ENCODE data around the gene FAM53B. TPM values are rescaled to one million over a fixed set of nuclear protein-coding genes. Genes with fewer than 3 reads are reported as not detected.
A peak's percentile ranks its signal among the peaks of the same experiment; 100 is the strongest.

Gene FAM53B
- total RNA-seq, 4 donors from 2014 or later, result 25.2 to 43.3 (median 34.7) TPM

DNA sequence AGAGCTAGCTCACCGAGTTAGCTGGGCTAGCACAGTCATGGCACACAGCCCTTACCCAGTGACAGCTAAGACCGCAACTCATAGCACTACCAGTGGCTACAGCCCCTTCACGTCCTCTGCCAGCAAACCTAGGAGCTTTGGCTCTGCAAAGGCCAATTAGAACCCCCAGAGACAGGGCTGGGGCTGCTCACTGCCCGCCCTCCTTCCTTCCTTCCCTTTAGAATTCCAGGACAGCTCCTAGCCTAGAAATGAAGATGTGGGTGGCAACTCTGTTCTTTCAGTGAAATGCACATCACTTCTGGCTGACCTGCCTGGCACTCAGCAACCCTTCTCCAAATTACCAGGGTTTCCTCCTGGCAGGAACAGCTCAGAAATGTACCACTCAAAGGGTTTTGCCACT, 99.9 kb downstream of the FAM53B start:
- H3K27ac ChIP-seq (replicated peaks in 1 of 4), result no peak overlapping the region
- no peaks in the 10 kb centered on the region for H3K27me3 ChIP-seq
- H3K4me1 ChIP-seq, result peaks cover 86 to 100% (median 94%) of the 10 kb centered on the region in 4 donors
- TF ChIP-seq POLR2A (IDR thresholded peaks at IDR 0.05; ENCODE audit: low read depth) (no peak), EP300 (IDR thresholded peaks at IDR 0.05) (no peak), POLR2AphosphoS5 (IDR thresholded peaks at IDR 0.05) (no peak)
- TF ChIP-seq, protein P1, sequence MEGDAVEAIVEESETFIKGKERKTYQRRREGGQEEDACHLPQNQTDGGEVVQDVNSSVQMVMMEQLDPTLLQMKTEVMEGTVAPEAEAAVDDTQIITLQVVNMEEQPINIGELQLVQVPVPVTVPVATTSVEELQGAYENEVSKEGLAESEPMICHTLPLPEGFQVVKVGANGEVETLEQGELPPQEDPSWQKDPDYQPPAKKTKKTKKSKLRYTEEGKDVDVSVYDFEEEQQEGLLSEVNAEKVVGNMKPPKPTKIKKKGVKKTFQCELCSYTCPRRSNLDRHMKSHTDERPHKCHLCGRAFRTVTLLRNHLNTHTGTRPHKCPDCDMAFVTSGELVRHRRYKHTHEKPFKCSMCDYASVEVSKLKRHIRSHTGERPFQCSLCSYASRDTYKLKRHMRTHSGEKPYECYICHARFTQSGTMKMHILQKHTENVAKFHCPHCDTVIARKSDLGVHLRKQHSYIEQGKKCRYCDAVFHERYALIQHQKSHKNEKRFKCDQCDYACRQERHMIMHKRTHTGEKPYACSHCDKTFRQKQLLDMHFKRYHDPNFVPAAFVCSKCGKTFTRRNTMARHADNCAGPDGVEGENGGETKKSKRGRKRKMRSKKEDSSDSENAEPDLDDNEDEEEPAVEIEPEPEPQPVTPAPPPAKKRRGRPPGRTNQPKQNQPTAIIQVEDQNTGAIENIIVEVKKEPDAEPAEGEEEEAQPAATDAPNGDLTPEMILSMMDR (IDR thresholded peaks at IDR 0.05), result no peak
- no peak overlapping the region for H3K4me3 ChIP-seq
- intact Hi-C loops (cut with DNase I), result no loop called here
- no CpG with 5 or more reads among the region's 4 CpGs for WGBS
- DNase-seq (ENCODE audit: extremely low spot score), result no peak
- H3K9me3 ChIP-seq, result no peaks in the 10 kb centered on the region
- no peaks in the 10 kb centered on the region for H3K36me3 ChIP-seq

GRCh38 chr10:124643330-124644009, 100.7 kb downstream of the FAM53B start:
- intact Hi-C loops (cut with DNase I), result no loop called here
- WGBS, result 93% methylated on average over 29 of the region's 30 CpGs
- H3K4me3 ChIP-seq, result no peak overlapping the region

DNA sequence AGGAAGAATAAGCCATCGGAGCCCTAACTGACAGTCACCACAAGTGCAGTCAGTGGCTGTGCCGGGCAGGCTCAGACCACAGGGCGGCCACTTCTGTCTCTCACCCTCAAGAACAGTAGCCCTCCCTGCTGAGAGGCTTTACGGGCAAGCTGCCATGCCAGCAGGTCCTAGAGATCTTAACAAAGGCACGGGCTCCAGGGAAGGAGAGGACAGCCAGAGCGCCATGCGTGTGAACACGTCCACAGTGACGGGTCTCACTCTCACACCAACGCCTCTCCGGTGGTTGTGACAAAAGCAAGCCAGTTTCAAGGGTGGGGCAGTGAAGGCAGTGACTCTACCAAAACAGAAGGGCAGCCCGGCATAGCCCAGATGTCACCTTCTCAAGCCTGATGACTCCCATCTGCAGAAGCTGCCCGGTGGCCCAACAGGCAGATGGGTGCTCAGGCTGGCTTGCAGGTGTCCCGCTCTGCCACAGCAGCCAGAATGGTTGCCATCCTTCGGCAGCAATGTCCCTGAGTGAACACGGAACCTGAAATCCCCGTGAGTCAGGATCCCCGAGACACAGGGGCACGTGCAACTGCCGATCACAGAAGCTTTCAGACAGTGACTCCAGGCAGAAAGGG, 102.0 kb downstream of the FAM53B start:
- DNase-seq (ENCODE audit: extremely low spot score), result no peak
- no peaks in the 10 kb centered on the region for H3K9me3 ChIP-seq
- H3K27ac ChIP-seq (replicated peaks in 1 of 4), result peak overlapping the region; percentile 57 to 66 (median 60)
- H3K27me3 ChIP-seq, result no peaks in the 10 kb centered on the region
- no peaks in the 10 kb centered on the region for H3K36me3 ChIP-seq
- peaks cover 67 to 93% (median 79%) of the 10 kb centered on the region in 4 donors for H3K4me1 ChIP-seq
- H3K4me3 ChIP-seq, result no peak overlapping the region
- TF ChIP-seq POLR2AphosphoS5 (IDR thresholded peaks at IDR 0.05) (no peak), POLR2A (IDR thresholded peaks at IDR 0.05; ENCODE audit: low read depth) (no peak), EP300 (IDR thresholded peaks at IDR 0.05) (no peak)
- TF ChIP-seq, protein P1 (IDR thresholded peaks at IDR 0.05), result no peak
- intact Hi-C loops (cut with DNase I), result no loop called here
- 93% methylated on average over 18 of the region's 20 CpGs for WGBS

More at GRCh38 chr10:124643330-124644009, 100.7 kb downstream of the FAM53B start:
- Histone ChIP-seq H3K4me1 (peaks cover 79 to 100% (median 90%) of the 10 kb centered on the region in 4 donors), H3K27me3 (no peaks in the 10 kb centered on the region), H3K9me3 (no peaks in the 10 kb centered on the region), H3K36me3 (no peaks in the 10 kb centered on the region), H3K27ac (replicated peaks in 1 of 4) (no peak overlapping the region)
- no peak for TF ChIP-seq EP300 (IDR thresholded peaks at IDR 0.05)
- no peak for TF ChIP-seq POLR2A (IDR thresholded peaks at IDR 0.05; ENCODE audit: low read depth)
- TF ChIP-seq POLR2AphosphoS5 (IDR thresholded peaks at IDR 0.05), result no peak
- DNase-seq (ENCODE audit: extremely low spot score), result no peak

DNA sequence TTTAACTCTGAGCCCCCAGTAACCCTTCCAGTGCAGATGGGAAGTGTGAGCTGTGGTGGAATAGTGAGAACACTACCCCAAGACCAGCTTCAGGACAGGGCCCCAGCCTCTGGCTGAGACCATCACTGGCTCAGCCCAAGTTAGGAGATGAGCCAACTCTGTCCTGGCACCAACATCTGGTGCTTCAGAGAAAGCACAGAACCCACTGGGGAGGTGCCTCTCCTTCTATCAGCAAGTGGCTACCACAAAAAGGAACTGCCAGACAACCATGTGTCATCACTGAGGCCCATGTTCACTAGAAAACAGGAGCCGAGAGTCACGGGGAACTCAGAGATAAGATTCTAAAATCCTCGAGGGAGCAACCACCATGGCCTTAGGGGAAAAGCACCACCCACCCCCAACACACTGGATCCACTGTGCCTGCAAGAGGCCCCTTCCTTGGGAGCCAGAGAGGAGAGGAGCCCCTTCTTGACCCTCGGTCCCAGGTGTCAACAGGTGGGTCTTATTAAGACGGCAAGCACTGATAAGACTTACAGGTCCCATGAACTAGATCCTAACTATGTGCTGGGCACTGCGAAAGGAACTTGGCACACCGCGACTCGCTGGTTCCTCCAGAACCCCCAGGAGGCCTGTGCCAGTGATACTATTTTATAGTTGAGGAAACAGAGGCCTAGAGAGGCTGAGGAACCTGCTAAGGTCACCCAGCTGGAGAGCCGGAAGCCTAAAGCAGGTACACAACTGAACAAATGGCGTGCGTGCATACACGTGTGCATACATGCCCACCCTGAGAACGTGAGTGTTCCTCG, 102.7 kb downstream of the FAM53B start:
- TF ChIP-seq, protein P1 (IDR thresholded peaks at IDR 0.05), result no peak
- TF ChIP-seq POLR2AphosphoS5 (IDR thresholded peaks at IDR 0.05) (peak; percentile 26 to 36), EP300 (IDR thresholded peaks at IDR 0.05) (no peak)
- H3K27me3 ChIP-seq, result no peaks in the 10 kb centered on the region
- H3K27ac ChIP-seq (replicated peaks in 1 of 4), result peak overlapping the region; percentile 57 to 66 (median 60)
- peak overlapping the region in 1 of 4 donors; percentile 8 for H3K4me3 ChIP-seq
- no peak for DNase-seq (ENCODE audit: extremely low spot score)
- H3K4me1 ChIP-seq, result peaks cover 63 to 88% (median 73%) of the 10 kb centered on the region in 4 donors
- H3K36me3 ChIP-seq, result peaks cover 0 to 4% (median 0%) of the 10 kb centered on the region in 4 donors
- 60% methylated on average over 12 of the region's 15 CpGs for WGBS
- intact Hi-C loops (cut with DNase I), result no loop called here
- H3K9me3 ChIP-seq, result no peaks in the 10 kb centered on the region

Data from esophagus muscularis mucosa (tissue), 4 donors.